Measurements from ENCODE around the gene CAPN5. TPM values are rescaled to one million over a fixed set of nuclear protein-coding genes. Genes with fewer than 3 reads are reported as not detected.

The CAPN5 gene
- total RNA-seq, 2 experiments from 2014 or later = 5.1 to 6.9 TPM

- intact Hi-C loops (cut with DNase I, micrococcal nuclease) = loop anchor here in 1 of 2 experiments (5.0 to 10.0 kb wide), 3 partner anchors 308 to 806 kb away; no protein-coding TSS in a partner anchor
- ChIA-PET CTCF (no interaction called here), POLR2A (no interaction called here)
- Mint-ChIP-seq H3K9me3 (no peaks in the 10 kb centered on the region), H3K27ac (no peak overlapping the region), H3K4me3 (no peak overlapping the region), H3K27me3 (peaks cover 60% of the 10 kb centered on the region), H3K4me1 (ENCODE audit: low read depth) (peaks cover 6% of the 10 kb centered on the region), H3K36me3 (ENCODE audit: low read depth) (no peaks in the 10 kb centered on the region)
- no peak for TF ChIP-seq CTCF (IDR thresholded peaks at IDR 0.05)
- H3K27me3 ChIP-seq (ENCODE audit: control insufficient read depth in 1 of 2, insufficient read depth in 2 of 2, low read length in 2 of 2) = peaks cover 27 to 29% of the 10 kb centered on the region in 2 experiments
- H3K9me3 ChIP-seq (ENCODE audit: control insufficient read depth in 1 of 2, insufficient read depth in 1 of 2, low read length in 2 of 2) = peaks cover 0 to 7% of the 10 kb centered on the region in 2 experiments
- peaks cover 9% of the 10 kb centered on the region for H3K4me1 ChIP-seq (ENCODE audit: insufficient read depth, low read length)
- no peaks in the 10 kb centered on the region for H3K36me3 ChIP-seq (ENCODE audit: insufficient read depth, low read length)
- ATAC-seq (ENCODE audit: poor library complexity) = no peak
- H3K27ac ChIP-seq (ENCODE audit: low read depth in 1 of 2, low read length in 2 of 2) = no peak overlapping the region
- DNase-seq = no peak
- no peak overlapping the region for H3K4me3 ChIP-seq (ENCODE audit: low read length)
Measured at GRCh38 chr11:77040401-77040777, 26.4 kb upstream of the CAPN5 start.

- Histone ChIP-seq H3K9me3 (ENCODE audit: control insufficient read depth in 1 of 2, insufficient read depth in 1 of 2, low read length in 2 of 2) (peaks cover 0 to 7% of the 10 kb centered on the region in 2 experiments), H3K4me3 (ENCODE audit: low read length) (no peak overlapping the region), H3K4me1 (ENCODE audit: insufficient read depth, low read length) (peaks cover 12% of the 10 kb centered on the region), H3K36me3 (ENCODE audit: insufficient read depth, low read length) (no peaks in the 10 kb centered on the region), H3K27me3 (ENCODE audit: control insufficient read depth in 1 of 2, insufficient read depth in 2 of 2, low read length in 2 of 2) (peaks cover 27 to 29% of the 10 kb centered on the region in 2 experiments), H3K27ac (ENCODE audit: low read depth in 1 of 2, low read length in 2 of 2) (no peak overlapping the region)
- POLR2A ChIA-PET = no interaction called here
- H3K36me3 Mint-ChIP-seq (ENCODE audit: low read depth) = no peaks in the 10 kb centered on the region
- CTCF ChIA-PET = no interaction called here
- ATAC-seq (ENCODE audit: poor library complexity) (no peak), DNase-seq (no peak)
- peaks cover 6% of the 10 kb centered on the region for H3K4me1 Mint-ChIP-seq (ENCODE audit: low read depth)
- no peak for TF ChIP-seq CTCF (IDR thresholded peaks at IDR 0.05)
- no peak overlapping the region for H3K27ac Mint-ChIP-seq
- intact Hi-C loops (cut with DNase I, micrococcal nuclease) = loop anchor here in 1 of 2 experiments (5.0 to 10.0 kb wide), 3 partner anchors 309 to 806 kb away; no protein-coding TSS in a partner anchor
- no peak overlapping the region for H3K4me3 Mint-ChIP-seq
- no peaks in the 10 kb centered on the region for H3K9me3 Mint-ChIP-seq
- peaks cover 59% of the 10 kb centered on the region for H3K27me3 Mint-ChIP-seq
Measured at GRCh38 chr11:77040889-77041288, 25.9 kb upstream of the CAPN5 start.

DNA sequence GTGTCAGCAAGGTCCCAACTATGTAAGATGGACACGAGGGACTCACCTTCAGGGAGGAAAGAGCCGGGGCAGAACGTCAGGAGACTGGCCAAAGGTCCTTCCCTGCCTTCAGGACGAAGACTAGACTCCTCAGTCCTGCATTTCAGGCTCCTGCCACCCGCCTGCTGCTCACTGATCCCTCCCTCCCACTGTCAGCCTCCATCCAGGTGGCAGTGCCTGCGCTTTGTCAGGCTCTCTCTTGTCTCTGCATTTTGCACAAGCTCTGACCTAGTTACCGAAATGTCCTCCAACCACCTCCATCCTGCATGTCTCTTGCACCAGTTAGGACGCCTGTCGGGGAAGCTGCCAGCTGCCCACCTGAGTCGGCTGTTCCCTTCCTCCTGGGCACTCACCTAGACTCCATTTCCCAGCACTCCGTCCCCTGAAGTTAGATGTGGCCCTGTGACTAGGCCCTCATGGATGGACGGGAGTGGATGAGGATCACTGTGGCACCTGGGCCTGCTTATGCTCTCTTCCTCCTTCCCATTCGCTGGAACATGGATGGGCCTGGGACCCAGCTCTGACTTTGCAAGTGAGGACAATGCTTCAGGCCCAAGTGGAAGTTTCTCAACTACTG is 24.6 kb upstream of the CAPN5 start:
- Histone ChIP-seq H3K36me3 (ENCODE audit: insufficient read depth, low read length) (no peaks in the 10 kb centered on the region), H3K27ac (ENCODE audit: low read depth in 1 of 2, low read length in 2 of 2) (no peak overlapping the region), H3K27me3 (ENCODE audit: control insufficient read depth in 1 of 2, insufficient read depth in 2 of 2, low read length in 2 of 2) (peaks cover 19 to 20% of the 10 kb centered on the region in 2 experiments), H3K9me3 (ENCODE audit: control insufficient read depth in 1 of 2, insufficient read depth in 1 of 2, low read length in 2 of 2) (peaks cover 0 to 7% of the 10 kb centered on the region in 2 experiments), H3K4me1 (ENCODE audit: insufficient read depth, low read length) (peaks cover 19% of the 10 kb centered on the region), H3K4me3 (ENCODE audit: low read length) (no peak overlapping the region)
- TF ChIP-seq CTCF (IDR thresholded peaks at IDR 0.05) = no peak
- DNase-seq (no peak), ATAC-seq (ENCODE audit: poor library complexity) (no peak)
- CTCF ChIA-PET = no interaction called here
- Mint-ChIP-seq H3K27me3 (peaks cover 48% of the 10 kb centered on the region), H3K4me1 (ENCODE audit: low read depth) (peaks cover 16% of the 10 kb centered on the region), H3K9me3 (no peaks in the 10 kb centered on the region), H3K36me3 (ENCODE audit: low read depth) (no peaks in the 10 kb centered on the region), H3K27ac (no peak overlapping the region), H3K4me3 (no peak overlapping the region)
- POLR2A ChIA-PET = no interaction called here
- intact Hi-C loops (cut with DNase I, micrococcal nuclease) = loop anchor here in 1 of 2 experiments (5.0 to 10.0 kb wide), 3 partner anchors 310 to 807 kb away; no protein-coding TSS in a partner anchor
